ENCODE results near the gene TRMT11.

Gene TRMT11

GRCh38 chr6:126077810-126078776, 91.8 kb downstream of the TRMT11 start:
- no peak for DNase-seq

- no peak for DNase-seq
Measured at GRCh38 chr6:126083875-126084274, 97.5 kb downstream of the TRMT11 start.

- no peak for DNase-seq
Measured at GRCh38 chr6:126086560-126086959, 100.2 kb downstream of the TRMT11 start.
